Measurements from ENCODE around the gene RGPD8. TPM values are rescaled to one million over a fixed set of nuclear protein-coding genes. Genes with fewer than 3 reads are reported as not detected.
"Not testable (repeated sequence)": the region's sequence is repeated elsewhere in the genome, so short reads cannot be mapped to it uniquely, and the experiment has no call there.

Gene RGPD8
- total RNA-seq, 1 donor = 19.0 TPM

GRCh38 chr2:112459372-112459771 is 25.9 kb upstream of the RGPD8 start:
- TF ChIP-seq CTCF (IDR thresholded peaks at IDR 0.05; ENCODE audit: insufficient read depth, low read depth, low read length) = no peak
- H3K4me3 ChIP-seq (ENCODE audit: low read depth, low read length) = no peak overlapping the region
- DNase-seq (ENCODE audit: low read depth) = no peak

DNA sequence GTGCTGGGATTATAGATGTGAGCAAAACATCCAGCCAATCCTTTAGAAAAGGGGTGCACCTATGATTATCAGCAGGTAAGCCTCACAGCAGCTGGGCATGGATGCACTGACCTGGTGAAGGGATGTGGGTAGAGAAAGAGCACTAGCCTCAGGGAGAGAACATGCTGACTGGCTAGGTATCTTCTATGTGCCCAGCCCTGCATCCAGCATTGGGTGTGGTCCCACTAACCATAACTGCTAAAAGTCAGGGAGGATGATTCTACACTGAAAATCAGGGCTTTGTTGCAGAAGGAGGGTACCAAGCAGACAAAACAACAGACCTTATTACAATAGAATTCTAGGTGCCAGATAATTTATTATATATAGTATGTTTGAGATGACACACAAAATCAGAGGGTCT is 21.1 kb upstream of the RGPD8 start:
- TF ChIP-seq CTCF (IDR thresholded peaks at IDR 0.05; ENCODE audit: insufficient read depth, low read depth, low read length) = no peak

DNA sequence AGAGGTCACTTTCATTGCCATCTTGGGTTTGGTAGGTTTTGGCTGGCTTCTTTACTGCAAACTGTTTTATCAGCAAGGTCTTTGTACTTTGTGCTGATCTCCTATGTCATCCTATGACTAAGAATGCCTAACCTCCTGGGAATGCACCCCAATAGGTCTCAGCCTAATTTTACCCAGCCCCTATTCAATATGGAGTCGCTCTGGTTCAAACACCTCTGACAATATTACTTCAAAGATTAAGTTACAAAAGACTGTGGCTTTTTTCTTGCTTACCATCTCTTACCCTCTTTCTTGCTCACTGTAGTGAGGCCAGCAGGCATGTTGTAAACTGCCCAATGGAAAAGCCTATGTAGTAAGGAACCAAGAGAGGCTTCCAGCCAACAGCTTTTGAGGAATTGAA is 17.9 kb upstream of the RGPD8 start:
- DNase-seq (ENCODE audit: low read depth) = no peak
- no peak overlapping the region for H3K4me3 ChIP-seq (ENCODE audit: low read depth, low read length)
- no peak for TF ChIP-seq CTCF (IDR thresholded peaks at IDR 0.05; ENCODE audit: insufficient read depth, low read depth, low read length)

More for the DNA sequence above, 21.1 kb upstream of the RGPD8 start:
- no peak overlapping the region for H3K4me3 ChIP-seq (ENCODE audit: low read depth, low read length)
- no peak for DNase-seq (ENCODE audit: low read depth)

DNA sequence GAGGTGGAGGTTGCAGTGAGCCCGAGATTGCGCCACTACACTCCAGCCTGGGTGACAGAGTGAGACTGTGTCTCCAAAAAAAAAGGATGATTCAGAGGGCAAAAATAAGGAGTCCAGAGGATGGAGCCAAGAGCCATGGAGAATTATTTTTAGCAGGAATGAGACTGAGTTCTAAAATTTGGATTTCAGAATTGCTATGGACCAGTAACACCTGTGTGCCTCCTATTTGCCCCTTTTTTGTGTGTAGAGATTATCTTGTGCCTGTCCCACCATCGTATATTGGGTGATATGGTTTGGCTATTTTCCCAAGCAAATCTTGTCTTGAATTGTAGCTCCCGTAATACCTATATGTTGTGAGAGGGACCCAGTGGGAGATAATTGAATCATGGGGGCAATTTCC is 16.4 kb upstream of the RGPD8 start:
- no peak for DNase-seq (ENCODE audit: low read depth)
- TF ChIP-seq CTCF (IDR thresholded peaks at IDR 0.05; ENCODE audit: insufficient read depth, low read depth, low read length) = no peak

GRCh38 chr2:112444256-112444655 is 10.8 kb upstream of the RGPD8 start:
- not testable (repeated sequence) for DNase-seq (ENCODE audit: low read depth); H3K4me3 ChIP-seq (ENCODE audit: low read depth, low read length)

More for the DNA sequence above, 16.4 kb upstream of the RGPD8 start:
- H3K4me3 ChIP-seq (ENCODE audit: low read depth, low read length) = no peak overlapping the region

DNA sequence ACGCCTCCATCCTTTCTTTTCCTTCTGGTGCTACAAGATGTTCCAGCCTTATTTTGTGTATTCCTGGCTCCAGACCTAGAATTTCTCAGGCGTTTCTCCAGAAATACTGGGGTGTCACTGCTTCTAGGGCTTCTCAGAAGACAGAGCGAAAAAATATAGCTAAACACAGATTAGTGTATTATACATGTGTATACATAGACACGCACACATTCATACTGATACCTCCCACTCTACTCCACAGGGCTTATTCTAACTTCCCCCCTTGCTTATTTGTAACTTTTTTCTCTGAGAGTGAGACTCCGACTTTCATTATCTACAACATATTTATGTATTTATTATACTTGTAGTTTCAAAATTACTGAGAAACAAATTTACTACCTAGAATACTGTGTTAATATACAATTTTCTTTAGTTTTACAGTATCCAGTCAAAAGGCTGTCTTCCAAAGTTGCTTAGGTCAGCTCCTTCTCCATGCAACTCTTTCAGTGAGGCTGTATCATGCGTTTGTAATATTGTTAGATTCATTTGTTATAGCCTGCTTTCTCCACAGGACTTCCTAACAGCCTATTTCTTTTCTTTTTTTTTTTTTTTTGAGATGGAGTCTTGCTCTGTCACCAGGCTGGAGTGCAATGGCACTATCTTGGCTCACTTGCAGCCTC is 5.3 kb upstream of the RGPD8 start:
- not testable (repeated sequence) for H3K4me3 ChIP-seq (ENCODE audit: low read depth, low read length); DNase-seq (ENCODE audit: low read depth)

GRCh38 chr2:112437405-112437831 is 4.0 kb upstream of the RGPD8 start:
- peak; percentile 32 for DNase-seq (ENCODE audit: low read depth)
- not testable (repeated sequence) for H3K4me3 ChIP-seq (ENCODE audit: low read depth, low read length)

DNA sequence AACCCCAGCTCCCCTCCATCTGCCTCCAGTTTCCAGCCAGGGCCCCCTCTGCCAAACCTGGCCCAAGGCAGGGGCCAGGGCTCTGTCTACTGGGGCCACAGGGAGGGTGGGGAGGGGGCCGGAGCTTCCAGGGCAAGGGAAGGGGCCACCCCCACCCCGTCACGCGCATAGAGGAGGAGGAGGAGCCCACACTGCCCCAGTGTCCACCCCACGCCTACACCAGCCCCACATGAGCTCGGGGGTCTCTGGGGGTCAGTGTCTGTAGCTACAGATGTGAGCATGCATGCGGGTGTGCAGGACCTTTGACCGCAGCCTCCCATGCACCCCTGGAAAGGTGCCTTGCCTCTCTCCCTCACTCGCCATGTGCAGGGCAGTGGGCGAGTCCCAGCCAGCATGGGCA is 3.5 kb upstream of the RGPD8 start:
- H3K4me3 ChIP-seq (ENCODE audit: low read depth, low read length); DNase-seq (ENCODE audit: low read depth): not testable (repeated sequence)

DNA sequence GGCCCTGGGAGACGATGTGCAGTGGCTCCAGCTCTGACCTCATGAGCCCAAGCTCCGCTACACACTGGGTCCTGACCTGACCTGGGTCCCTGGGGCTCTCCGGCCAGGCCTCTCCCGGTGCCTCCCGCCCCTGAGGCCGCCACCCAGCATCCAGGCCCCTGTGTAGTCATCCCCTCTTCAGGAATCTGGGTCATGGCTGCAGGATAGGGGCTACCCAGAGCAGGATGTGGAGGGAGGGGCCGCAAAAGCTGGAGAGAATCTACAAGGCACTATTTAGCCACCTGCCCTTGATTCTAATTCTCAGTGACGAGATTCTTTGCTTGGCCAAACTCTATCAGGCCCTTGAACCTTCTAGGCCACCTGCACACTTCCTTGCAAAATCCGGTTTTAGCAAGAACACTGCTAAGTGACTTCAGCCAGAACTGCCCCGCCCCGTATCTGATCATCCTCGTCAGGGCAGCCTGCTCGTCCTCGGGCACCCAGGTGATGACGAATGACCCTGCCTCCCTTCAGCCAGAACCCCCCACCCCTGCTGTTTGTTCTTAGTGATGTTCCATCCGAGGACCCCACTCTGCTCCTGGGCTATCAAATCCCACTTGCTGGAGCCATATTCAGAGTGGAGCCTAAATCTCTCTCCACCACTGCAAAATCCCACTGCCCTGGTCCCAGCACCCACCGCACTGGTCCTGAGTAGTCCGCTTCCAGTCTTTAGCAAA is 2.4 kb upstream of the RGPD8 start:
- DNase-seq (ENCODE audit: low read depth); H3K4me3 ChIP-seq (ENCODE audit: low read depth, low read length): not testable (repeated sequence)

DNA sequence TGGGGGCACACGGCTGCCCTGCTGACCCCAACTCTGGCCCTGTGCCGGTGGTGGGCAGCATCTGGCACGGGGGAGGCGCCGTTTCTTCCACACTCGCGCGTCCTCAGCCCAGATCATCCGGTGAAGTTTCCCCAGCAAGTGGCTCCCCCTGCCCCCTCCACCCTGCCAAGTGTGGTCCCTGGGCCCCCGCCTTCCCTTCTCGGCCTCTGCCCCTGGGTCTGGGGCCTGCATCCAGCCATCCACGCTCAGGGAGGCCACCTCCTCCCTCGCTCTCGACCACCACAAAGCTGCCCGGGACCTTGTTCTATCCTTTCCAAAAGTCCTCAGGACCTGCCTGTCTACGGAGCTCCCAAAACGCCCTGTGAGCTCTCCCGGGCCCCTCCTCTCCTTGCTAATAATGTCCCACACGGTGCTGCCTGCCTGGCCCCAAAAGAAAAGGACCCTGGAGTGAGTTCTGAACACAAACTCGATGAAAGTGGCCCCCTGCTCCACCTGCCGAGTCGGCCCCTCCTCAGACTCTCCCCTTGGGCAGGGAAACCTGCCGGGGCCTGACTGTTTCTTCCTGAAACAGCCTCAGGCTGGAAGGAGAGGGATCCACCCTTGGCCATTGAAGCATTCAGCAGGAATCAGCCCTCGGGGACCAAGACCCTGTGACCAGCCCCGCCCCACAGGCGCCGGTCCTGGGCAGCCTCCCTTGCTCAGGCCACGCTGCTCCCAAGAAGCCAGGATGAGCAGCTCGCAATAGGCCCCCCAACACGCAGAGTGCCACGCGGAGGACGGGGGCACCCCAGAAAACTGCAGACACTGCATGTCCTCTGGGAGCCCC is 1.7 kb upstream of the RGPD8 start:
- H3K4me3 ChIP-seq (ENCODE audit: low read depth, low read length); DNase-seq (ENCODE audit: low read depth): not testable (repeated sequence)

Data from fibroblast of villous mesenchyme (primary cell).